ENCODE measurements around the gene GATAD2A.

GRCh38 chr19:19538061-19538784 lies 132.7 kb downstream of the GATAD2A start, which contains the start of gene CILP2:
- TF ChIP-seq CTCF (IDR thresholded peaks at IDR 0.05) (no peak), POLR2A (IDR thresholded peaks at IDR 0.05) (no peak)

All from Peyer's patch (tissue), 4 donors.